ENCODE results near the gene RCVRN.

DNA sequence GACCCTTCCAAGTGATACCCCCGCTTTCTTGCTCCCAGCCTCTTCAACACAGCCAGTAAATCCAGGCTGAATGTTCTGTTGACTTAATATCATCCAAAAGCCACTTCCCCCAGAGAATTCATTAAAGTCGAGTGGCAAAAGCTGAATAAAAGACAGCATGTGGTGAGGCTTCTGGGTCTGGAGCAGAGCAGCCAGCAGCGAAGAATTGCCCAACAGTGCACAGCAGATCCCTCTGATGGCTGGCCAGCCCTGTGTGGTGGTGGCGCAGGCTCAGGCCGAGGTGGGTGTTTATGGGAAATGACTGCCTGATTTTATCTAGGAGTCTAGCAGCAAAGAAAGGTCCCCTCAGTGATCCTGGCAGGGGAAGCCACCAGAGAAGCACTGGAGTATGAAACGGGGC lies 30.3 kb upstream of the RCVRN start:
- TF ChIP-seq, protein P1, sequence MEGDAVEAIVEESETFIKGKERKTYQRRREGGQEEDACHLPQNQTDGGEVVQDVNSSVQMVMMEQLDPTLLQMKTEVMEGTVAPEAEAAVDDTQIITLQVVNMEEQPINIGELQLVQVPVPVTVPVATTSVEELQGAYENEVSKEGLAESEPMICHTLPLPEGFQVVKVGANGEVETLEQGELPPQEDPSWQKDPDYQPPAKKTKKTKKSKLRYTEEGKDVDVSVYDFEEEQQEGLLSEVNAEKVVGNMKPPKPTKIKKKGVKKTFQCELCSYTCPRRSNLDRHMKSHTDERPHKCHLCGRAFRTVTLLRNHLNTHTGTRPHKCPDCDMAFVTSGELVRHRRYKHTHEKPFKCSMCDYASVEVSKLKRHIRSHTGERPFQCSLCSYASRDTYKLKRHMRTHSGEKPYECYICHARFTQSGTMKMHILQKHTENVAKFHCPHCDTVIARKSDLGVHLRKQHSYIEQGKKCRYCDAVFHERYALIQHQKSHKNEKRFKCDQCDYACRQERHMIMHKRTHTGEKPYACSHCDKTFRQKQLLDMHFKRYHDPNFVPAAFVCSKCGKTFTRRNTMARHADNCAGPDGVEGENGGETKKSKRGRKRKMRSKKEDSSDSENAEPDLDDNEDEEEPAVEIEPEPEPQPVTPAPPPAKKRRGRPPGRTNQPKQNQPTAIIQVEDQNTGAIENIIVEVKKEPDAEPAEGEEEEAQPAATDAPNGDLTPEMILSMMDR (conservative IDR thresholded peaks at IDR 0.05; ENCODE audit: low read length): no peak
- TF ChIP-seq EZH2phosphoT487 (IDR thresholded peaks at IDR 0.05; ENCODE audit: borderline replicate concordance): no peak

Data from Loucy (cell line).